NCI-H146 treated with DMSO at 0.1 percent for 48 hours (cell line): ENCODE measurements around the gene ANKDD1A.
A peak's percentile ranks its signal among the peaks of the same experiment; 100 is the strongest.

Experiments used
- DNase-seq: peaks from one replicate; lab custom pipeline; 2025; ENCODE audit not compliant: unreplicated experiment; lab: John Stamatoyannopoulos, UW

ANKDD1A gene

DNA sequence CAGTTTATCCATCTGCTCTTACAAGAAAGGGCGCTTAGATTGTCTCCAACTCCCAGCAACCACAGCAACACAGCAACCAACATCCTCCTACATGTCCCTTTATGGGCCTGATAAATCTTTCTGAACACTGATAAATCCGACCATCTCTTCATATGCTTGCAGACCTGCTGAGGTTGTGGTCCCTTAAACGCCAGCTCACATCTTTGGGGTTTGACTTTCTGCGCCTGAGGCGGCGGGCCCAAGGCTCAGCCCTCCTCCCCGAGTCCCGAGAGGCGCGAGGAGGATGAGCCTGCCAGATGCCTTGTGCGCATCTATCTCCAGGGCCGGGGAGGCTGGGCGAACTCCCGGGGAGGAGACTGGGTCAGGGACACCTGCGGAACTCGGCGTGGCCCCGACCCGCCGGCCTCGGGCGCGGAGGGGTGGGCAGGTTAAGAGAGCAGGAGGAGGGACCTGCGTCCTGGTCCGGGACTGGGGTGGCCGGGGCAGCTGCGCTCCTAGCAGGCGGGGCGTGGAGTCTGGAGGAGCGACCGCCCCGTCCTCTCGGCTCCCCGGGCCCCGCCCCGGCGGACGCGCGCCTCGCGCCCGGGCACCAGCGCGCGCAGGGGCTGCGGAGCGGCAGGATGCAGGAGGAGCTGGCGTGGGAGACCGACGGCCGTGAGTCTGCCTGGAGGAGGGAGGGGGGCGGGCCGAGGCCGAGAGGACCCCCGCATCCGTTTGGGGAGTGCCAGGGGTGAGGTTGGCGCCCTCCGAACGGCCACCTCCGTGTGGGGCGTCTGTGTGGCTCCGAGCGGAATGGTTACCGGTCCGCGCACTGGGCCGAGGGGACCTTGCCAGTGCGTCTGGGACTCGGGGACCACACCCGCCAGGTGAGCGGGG is at the start of gene ANKDD1A:
Gene ANKDD1A, plus strand, starts transcription at position 592 of the 876 bp plus-strand sequence. Its CDS starts 29 bp downstream, at position 621.
- DNase-seq = peak; percentile 67

DNA sequence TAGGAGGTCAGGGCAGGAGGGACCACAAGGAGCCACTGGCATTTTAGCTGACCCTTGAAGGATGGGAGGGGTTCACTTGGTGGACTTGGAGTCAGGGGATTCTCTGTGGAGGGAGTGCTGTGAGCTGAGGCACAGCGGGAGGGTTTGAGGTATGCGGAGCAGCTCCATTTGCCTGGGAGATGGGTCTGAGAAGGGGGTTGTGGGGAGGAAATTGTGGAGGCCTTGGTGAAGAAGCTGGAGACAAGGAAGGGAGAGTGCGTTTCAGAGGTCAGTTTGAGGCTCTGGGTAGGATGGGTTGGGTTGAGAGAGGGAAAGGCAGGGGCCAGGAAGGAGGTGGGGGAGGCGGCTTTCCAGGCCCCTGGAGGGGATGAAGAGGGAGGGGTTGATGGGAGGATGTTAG is 49.7 kb upstream of the ANKDD1A start:
- no peak for DNase-seq

DNA sequence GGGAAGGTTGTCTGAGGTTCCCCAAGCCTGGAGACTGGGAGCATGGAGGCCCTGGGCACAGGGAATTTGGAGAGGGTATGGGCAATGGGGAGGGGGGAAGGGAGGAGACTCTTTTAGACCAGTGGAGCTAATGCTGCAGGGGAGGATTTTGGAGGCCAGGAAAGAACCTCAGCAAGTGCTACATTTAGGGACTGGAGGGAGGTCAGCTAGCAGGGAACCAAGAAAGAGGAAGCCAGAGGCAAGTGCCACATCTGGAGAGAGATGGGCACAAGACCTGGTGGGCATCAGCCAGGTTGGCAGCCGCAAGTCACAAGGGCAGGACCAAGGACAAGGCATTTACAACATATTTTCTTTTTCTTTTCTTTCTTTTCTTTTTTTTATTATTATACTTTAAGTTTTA is 49.3 kb upstream of the ANKDD1A start:
- no peak for DNase-seq

DNA sequence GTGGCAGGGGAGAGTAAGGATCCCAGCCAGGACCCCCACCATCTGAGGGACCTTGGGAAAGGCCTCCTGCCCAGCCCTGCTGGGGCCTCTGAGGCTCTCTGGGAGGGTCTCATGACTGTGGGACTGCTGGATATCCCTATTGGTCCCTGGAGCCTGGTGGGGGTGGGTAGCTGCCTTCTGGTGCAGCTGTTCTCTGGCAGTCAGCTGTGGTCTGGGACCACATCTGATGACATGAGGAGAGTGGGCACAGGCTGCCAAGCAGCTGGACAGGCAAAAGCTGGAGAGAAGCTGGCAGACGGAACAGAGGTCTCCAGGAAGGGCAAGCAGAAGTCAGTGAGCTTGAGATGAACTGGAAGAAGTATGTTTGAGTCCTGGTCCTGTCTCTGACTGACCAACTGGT is 47.6 kb upstream of the ANKDD1A start:
- no peak for DNase-seq

DNA sequence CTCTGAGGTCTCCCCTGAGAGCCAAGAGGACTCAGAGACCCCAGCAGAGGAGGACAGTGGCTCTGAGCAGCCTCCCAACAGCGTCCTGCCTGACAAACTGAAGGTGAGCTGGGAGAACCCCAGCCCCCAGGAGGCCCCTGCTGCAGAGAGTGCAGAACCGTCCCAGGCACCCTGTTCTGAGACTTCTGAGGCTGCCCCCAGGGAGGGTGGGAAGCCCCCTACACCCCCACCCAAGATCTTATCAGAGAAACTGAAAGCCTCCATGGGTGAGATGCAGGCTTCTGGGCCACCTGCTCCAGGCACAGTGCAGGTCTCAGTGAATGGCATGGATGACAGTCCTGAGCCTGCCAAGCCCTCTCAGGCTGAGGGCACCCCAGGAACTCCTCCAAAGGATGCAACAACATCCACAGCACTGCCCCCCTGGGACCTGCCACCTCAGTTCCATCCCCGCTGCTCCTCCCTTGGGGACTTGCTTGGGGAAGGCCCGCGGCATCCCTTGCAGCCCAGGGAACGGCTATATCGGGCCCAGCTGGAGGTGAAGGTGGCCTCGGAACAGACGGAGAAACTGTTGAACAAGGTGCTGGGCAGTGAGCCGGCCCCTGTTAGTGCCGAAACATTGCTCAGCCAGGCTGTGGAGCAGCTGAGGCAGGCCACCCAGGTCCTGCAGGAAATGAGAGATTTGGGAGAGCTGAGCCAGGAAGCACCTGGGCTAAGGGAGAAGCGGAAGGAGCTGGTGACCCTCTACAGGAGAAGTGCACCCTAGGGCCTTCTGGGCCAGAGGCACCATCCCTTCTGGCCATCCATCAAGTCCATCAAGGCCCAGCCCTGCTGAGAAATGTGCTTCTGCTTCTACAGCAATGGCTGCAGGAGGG is 46.3 kb upstream of the ANKDD1A start:
- no peak for DNase-seq

DNA sequence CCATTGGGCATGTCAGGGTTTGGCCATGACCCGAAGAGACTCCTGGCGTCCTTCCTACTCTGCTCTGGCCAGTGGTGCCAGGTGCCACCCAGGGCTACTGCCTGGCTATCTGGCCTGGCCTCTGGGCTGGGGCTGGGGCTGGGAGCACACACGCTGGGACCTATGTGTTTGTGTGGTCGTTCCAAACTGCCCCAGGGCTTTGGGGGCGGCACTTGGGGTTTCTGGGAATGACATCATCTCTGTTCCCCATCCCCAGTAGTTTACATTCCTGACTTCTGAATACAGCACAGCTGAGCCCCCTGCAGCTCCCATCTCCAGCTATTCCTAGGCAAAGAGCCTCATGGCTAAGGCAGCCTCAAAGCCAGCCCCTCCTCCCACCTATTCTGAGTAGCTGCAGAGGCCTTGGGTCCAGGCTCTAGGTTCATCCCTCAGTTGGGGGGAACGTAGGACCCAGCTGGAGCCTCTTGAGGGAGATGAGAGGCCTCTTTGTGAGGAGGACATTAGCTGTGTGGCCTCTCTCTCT is 45.6 kb upstream of the ANKDD1A start:
- DNase-seq = no peak

DNA sequence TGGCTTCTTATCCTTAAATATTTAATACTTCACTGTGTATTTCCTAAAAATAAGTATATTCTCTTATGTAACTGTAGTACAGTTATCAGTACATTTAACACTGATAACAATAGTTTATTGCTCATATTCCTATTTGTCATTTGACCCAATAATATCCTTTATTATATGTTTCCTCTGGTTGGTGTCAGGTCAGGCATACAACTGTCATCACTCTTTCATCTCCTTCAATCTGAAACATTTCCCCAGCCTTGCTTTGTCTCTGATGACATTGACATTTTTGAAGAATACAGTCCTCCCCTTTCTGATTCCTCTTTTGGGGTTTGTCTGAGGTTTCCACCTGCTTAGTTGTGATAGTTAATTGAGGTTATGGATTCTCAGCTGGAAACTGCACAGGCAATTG is 42.2 kb upstream of the ANKDD1A start:
- DNase-seq = no peak

DNA sequence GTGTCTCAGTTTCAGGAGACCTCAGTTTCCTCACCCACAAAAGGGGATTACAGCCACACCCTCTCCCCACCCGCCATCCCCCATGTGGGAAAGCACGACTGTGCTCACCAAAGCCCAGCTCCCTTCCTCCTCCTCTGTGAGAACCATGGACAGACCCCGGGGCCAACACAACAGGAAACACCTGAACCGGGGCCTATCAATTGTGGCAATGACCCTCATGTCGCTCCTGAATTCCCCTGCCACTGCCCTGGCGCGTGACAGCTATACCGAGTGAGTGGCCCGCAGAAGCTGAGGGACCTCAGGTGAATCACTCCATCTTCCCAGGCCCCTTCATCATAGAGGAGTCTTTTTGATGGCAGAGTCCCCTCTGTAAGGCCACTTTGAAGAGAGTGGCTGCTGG is 41.3 kb upstream of the ANKDD1A start:
- no peak for DNase-seq

DNA sequence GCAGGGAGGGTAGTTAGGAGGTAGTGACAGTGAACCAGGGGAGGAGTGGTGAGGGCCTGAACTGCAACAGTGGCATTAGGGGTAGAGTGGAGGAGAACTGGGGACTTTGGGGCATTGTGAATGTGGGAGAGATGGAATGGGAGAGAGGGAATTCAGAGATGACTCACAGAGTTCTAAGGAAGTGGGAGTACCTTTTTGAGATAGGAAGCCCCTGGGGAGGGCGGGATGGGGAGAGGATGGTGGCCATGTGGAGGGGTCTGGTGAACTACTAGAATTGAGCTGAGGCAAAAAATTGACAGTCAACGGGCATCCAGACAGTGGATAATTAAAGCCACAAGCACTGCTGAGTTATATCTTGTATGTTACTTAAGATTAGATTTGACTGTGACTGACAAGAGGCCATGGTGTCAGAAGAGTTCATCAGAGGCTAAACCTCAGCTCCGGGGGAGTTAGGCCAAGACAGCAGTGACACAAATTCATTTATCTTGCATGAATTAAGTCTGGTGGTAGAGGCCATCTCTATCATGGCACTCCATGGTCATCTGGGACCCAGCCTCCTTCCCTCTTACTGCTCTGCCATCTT is 36.0 kb upstream of the ANKDD1A start:
- DNase-seq = no peak

DNA sequence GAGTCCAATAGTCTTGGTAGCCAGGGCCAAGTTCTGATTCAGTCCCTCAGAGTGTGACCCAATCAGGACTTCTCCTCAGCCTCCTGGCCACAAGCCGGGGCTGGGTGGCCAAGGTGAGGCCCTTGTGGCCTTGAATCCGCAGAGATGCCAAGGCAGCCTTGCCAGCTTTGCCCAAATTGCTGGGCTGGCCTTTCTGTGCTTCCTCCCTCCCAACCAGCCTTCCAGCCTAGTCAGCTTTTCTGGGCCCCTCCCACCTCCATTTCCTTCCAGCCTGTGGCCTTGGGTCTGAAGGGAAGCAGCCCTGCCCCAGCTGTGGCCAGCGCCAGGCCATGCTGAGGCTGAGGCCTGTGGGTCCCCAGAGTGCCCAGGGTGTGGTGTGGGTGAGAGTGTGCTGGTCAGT is 34.3 kb upstream of the ANKDD1A start:
- no peak for DNase-seq

DNA sequence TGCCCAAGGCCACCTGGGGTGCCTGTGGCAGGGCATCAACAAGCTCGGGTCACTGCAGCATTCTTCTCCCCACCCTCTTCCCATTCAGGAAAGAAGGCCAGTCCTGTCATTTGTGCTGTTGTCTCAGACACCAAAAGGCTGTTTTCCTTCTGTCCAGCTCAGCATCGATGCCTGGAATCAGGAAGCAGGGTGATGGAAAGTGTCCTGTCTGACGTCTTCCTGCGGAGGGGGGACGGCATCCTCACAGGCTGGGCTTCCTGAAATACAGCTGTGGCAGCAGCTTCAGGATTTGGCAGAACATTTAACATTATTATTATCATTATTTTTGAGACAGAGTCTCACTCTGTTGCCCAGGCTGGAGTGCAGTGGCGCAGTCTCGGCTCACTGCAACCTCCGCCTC is 33.0 kb upstream of the ANKDD1A start:
- no peak for DNase-seq

DNA sequence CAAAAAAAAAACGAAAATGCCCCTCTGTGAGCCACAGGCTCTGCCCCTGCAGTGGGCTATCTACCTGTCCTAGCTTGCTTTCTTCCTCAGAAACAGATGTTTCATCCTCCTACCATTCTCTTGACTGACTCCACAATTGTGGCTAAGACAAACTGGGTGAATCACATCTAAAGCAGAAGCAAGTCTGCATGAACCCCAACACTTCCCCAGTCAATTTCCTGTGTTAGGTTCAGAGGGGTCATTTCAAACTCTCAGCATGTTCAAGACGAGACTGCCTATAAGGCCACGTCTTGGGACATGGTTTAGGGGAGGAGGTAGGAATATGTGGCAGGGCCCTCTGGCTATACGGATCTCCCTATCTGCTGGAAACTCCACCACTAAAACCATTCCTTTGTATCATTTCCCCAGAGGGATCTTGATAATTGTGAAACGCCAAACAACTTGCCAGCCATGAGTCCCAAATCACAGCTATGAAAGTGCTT is 28.6 kb upstream of the ANKDD1A start:
- no peak for DNase-seq

DNA sequence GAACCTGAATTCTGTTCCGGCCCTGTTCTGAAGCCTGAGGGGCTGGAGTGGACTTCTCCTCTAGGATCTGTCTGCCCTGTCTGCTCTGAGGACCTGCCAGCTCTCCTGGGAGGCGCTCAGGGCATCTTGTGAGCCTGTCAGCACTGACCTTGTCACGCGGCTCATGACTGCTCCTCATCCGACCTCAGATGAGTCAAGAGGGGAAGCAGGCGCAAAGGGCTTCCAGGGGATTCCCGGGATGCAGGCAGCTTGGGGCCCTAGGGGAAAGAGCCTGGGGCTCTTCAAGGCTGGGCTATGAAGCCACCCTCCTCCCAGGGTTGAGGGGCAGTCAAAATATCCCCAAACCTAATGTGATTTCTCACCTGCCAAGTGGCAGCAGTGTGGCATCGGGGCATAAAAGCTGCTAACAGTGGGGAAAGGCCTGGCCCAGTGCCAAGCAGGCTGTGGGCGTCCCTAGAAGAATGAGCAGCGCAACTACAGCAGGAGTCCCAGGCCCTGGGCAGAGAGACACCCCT is 27.6 kb upstream of the ANKDD1A start:
- no peak for DNase-seq

DNA sequence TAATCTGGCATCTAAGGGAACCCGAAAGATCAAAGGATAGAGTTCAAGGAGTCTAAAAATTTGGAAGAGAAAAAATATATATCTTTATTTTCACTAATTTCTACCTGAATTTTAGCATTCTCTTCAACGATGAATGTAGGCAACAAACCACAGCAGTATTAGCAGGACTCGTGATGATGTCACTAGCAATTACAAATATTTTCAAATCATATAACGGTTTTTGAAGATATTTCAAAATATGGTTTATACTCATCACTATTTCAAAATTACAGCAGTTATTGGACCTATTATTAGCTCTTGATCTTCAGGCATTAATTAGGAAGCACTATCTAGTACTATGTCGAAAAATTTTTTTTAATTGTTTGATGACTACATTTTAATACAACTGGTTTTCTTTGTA is 27.0 kb upstream of the ANKDD1A start:
- no peak for DNase-seq

DNA sequence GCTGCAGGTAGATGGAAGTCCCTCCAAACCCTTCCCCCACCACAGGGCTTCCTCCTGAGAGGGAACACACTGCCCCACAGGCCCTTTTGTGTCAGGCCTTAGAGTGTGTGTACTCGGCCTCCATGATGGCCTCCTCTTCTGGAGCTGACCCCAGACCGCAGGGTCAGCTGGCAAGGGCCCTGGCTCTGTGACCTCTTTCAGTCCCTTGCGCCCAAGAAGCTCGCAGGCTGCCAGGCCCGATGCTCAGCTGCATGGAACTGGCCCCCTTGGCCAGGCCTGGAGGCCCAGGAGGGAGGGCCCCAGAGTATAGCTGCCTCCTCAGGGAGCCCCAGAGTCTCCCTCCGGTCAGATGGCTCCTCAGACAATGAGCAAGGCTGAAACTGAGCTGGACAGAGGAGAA is 23.4 kb upstream of the ANKDD1A start:
- no peak for DNase-seq

DNA sequence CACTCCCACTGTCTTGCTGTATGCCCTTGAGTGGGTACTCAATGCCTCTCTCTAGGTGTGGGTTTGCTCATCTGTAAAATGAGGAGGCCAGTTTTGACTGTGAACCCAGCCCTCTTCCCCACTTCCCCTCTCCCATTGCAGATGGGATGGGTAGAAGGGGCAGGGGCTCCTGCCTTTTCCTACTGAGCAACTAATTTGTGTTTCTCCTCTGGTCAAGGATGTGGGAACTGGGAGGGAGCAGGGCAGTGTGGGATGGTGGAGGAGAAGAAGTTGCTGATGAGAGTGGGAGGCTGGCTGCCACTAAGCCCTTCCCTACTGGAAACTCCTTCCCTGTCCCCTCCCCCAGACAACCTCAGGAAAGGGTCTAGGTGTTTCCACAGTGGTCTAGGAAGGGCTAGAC is 20.1 kb upstream of the ANKDD1A start:
- DNase-seq = no peak

DNA sequence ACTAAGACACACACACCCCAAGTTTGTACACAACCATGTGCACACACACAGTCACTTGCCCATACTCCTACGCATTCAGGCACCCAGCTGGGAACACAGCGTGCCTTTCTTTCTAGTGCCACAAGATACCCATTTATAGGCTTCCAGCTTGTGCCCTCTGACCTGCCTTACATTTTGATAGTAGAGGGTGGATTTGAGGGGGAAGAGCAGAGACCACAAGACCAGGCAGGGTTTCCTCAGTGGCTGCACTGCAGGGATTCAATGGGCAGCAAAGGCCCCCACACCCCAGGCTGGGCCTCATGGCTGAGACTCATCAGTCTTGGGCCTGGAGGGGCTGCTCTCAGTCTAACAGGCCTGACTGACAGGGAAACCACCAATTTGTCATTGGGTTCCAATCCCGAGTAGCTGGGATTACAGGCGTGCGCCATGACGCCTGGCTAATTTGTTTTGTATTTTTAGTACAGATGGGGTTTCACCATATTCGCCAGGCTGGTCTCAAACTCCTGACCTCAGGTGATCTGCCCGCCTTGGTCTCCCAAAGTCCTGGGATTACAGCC is 18.8 kb upstream of the ANKDD1A start:
- DNase-seq = no peak

DNA sequence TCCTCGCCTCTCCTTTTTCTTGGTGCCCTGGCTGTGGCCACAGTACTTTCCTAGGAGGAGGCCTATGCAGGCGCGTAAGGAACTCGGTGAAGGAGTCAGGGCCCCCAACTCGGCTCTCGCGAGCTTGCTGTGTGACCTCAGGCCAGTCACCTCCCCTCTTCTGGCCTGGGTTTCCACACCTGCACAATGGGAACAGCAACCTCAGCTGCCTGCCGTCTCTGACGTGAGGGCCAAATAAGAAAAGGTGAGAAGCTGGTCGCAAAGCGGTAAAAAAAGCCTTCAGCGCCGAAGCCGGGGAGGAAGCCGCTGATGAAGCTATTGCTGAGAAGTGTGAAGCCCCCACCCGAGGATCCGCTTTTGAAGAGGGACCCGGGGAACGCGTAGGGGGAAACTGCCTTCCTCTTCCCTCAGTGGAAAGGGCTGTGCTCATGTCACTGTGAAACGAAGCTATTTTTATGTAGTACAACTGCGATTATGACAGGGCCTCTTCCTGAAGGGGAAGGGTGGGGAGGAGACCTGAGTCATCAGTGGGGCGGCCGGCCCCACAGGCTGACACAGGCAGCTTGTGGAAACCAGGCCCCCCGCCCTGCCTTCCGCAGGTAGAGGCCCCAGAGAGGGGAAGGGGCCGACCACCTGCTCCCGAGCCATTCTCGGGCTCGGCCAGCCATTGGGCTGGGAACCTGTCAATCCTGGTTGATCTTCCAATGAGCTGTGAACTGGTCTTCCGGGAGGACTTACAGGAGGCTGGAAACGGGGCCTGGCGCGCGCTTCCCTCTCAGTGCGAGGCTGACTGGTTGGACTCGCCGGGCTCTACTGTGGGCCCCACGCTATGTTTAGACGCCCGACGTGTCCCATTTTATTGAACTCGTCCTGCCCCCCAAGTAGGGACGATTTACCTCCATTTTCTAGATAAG is 18.0 kb upstream of the ANKDD1A start:
- peak; percentile 83 for DNase-seq

DNA sequence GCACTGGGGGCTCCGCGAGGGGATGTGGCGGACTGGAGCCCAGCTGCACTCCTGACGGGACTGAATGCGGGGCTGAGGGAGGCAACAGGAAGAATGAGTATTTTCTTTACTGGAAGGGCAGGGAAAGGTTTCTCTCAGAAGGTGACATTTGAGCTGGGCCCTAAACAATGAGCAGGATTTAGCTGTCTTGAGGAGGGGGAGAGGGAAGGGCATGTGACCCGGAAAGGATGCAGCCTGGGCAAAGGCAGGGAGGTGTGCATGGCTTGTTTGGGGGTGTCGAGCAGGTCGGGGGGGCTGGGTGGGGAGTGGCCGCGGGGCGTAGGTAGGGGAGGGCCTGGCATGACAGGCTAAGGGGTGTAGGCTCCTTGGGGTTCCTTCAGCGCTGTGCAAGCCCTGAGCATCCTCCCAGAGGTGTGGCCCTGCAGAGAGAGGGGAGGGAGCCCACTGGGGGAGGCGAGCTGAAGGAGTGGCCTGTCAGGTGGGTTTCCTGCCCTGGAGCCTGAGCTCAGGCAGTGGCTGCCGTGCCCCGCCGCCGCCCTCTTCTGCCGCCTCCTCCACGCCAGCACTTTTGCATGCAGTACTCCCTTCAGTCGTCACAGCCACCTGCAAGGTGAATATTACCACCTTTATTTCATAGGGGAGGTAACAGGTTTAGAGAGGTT is 17.2 kb upstream of the ANKDD1A start:
- DNase-seq = peak; percentile 39
